ENCODE results near the gene TNFRSF8. TPM values are rescaled to one million over a fixed set of nuclear protein-coding genes. Genes with fewer than 3 reads are reported as not detected.

Gene TNFRSF8
- total RNA-seq, 3 donors from 2014 or later (not counting 1 experiment from before 2014, with no cell fraction given) = 0.34 to 1.7 (median 0.50) TPM

- Histone ChIP-seq H3K36me3 (ENCODE audit: control insufficient read depth, insufficient read depth, low read length) (no peaks in the 10 kb centered on the region), H3K9me3 (ENCODE audit: control insufficient read depth, insufficient read depth, low read length) (no peaks in the 10 kb centered on the region), H3K4me3 (ENCODE audit: low read length) (no peak overlapping the region), H3K4me1 (ENCODE audit: control insufficient read depth, insufficient read depth, low read length) (peaks cover 8% of the 10 kb centered on the region), H3K27me3 (ENCODE audit: control insufficient read depth, insufficient read depth, low read length) (no peaks in the 10 kb centered on the region), H3K27ac (ENCODE audit: low read length) (no peak overlapping the region)
- no peak overlapping the region for H3K4me3 Mint-ChIP-seq
- WGBS (ENCODE audit: insufficient coverage) = 93% methylated on average over 9 of the region's 10 CpGs
- ATAC-seq (no peak), DNase-seq (no peak)
- no peak overlapping the region for H3K27ac Mint-ChIP-seq
- intact Hi-C loops (cut with micrococcal nuclease) = no loop called here
- H3K9me3 Mint-ChIP-seq = peaks cover 0 to 2% of the 10 kb centered on the region in 2 donors
- H3K36me3 Mint-ChIP-seq = no peaks in the 10 kb centered on the region
- H3K27me3 Mint-ChIP-seq (ENCODE audit: low read depth in 2 of 2) = no peaks in the 10 kb centered on the region
- H3K4me1 Mint-ChIP-seq = peaks cover 7 to 9% of the 10 kb centered on the region in 2 donors
- no peak for TF ChIP-seq CTCF (IDR thresholded peaks at IDR 0.05)
Observed at GRCh38 chr1:12095452-12096263, 32.6 kb downstream of the TNFRSF8 start.

- 91% methylated on average over 5 of the region's 5 CpGs for WGBS (ENCODE audit: insufficient coverage)
- H3K9me3 ChIP-seq (ENCODE audit: control insufficient read depth, insufficient read depth, low read length) = no peaks in the 10 kb centered on the region
- TF ChIP-seq CTCF (IDR thresholded peaks at IDR 0.05) = no peak
- peaks cover 7% of the 10 kb centered on the region for H3K4me1 ChIP-seq (ENCODE audit: control insufficient read depth, insufficient read depth, low read length)
- Mint-ChIP-seq H3K9me3 (peaks cover 0 to 2% of the 10 kb centered on the region in 2 donors), H3K36me3 (no peaks in the 10 kb centered on the region), H3K27me3 (ENCODE audit: low read depth in 2 of 2) (no peaks in the 10 kb centered on the region), H3K27ac (no peak overlapping the region), H3K4me3 (no peak overlapping the region), H3K4me1 (no peaks in the 10 kb centered on the region)
- no peaks in the 10 kb centered on the region for H3K27me3 ChIP-seq (ENCODE audit: control insufficient read depth, insufficient read depth, low read length)
- H3K27ac ChIP-seq (ENCODE audit: low read length) = no peak overlapping the region
- no peak for DNase-seq
- no peaks in the 10 kb centered on the region for H3K36me3 ChIP-seq (ENCODE audit: control insufficient read depth, insufficient read depth, low read length)
- intact Hi-C loops (cut with micrococcal nuclease) = no loop called here
- ATAC-seq = no peak
- H3K4me3 ChIP-seq (ENCODE audit: low read length) = no peak overlapping the region
Observed at GRCh38 chr1:12096615-12097014, 33.5 kb downstream of the TNFRSF8 start.

GRCh38 chr1:12097321-12097720 is 34.2 kb downstream of the TNFRSF8 start:
- Mint-ChIP-seq H3K27ac (no peak overlapping the region), H3K27me3 (ENCODE audit: low read depth in 2 of 2) (no peaks in the 10 kb centered on the region), H3K9me3 (peaks cover 0 to 2% of the 10 kb centered on the region in 2 donors), H3K4me3 (no peak overlapping the region), H3K4me1 (peaks cover 5 to 6% of the 10 kb centered on the region in 2 donors), H3K36me3 (no peaks in the 10 kb centered on the region)
- Histone ChIP-seq H3K27me3 (ENCODE audit: control insufficient read depth, insufficient read depth, low read length) (no peaks in the 10 kb centered on the region), H3K9me3 (ENCODE audit: control insufficient read depth, insufficient read depth, low read length) (no peaks in the 10 kb centered on the region), H3K4me3 (ENCODE audit: low read length) (no peak overlapping the region), H3K4me1 (ENCODE audit: control insufficient read depth, insufficient read depth, low read length) (peaks cover 9% of the 10 kb centered on the region), H3K27ac (ENCODE audit: low read length) (no peak overlapping the region), H3K36me3 (ENCODE audit: control insufficient read depth, insufficient read depth, low read length) (no peaks in the 10 kb centered on the region)
- intact Hi-C loops (cut with micrococcal nuclease) = no loop called here
- DNase-seq = no peak
- TF ChIP-seq CTCF (IDR thresholded peaks at IDR 0.05) = no peak
- no peak for ATAC-seq

- Mint-ChIP-seq H3K9me3 (peaks cover 0 to 2% of the 10 kb centered on the region in 2 donors), H3K36me3 (no peaks in the 10 kb centered on the region), H3K4me3 (no peak overlapping the region), H3K27ac (no peak overlapping the region), H3K27me3 (ENCODE audit: low read depth in 2 of 2) (no peaks in the 10 kb centered on the region), H3K4me1 (peaks cover 12 to 19% of the 10 kb centered on the region in 2 donors)
- Histone ChIP-seq H3K9me3 (ENCODE audit: control insufficient read depth, insufficient read depth, low read length) (no peaks in the 10 kb centered on the region), H3K4me1 (ENCODE audit: control insufficient read depth, insufficient read depth, low read length) (peaks cover 24% of the 10 kb centered on the region), H3K27me3 (ENCODE audit: control insufficient read depth, insufficient read depth, low read length) (no peaks in the 10 kb centered on the region), H3K4me3 (ENCODE audit: low read length) (no peak overlapping the region), H3K27ac (ENCODE audit: low read length) (no peak overlapping the region), H3K36me3 (ENCODE audit: control insufficient read depth, insufficient read depth, low read length) (no peaks in the 10 kb centered on the region)
- intact Hi-C loops (cut with micrococcal nuclease) = no loop called here
- 100% methylated on average over 1 of the region's 1 CpG for WGBS (ENCODE audit: insufficient coverage)
- no peak for DNase-seq
- no peak for TF ChIP-seq CTCF (IDR thresholded peaks at IDR 0.05)
- ATAC-seq = no peak
Observed at GRCh38 chr1:12098786-12099185, 35.7 kb downstream of the TNFRSF8 start.
